ENCODE measurements around the gene MME. TPM values are rescaled to one million over a fixed set of nuclear protein-coding genes. Genes with fewer than 3 reads are reported as not detected.

MME gene
- total RNA-seq, 1 donor from 2014 or later = 65.8 TPM

DNA sequence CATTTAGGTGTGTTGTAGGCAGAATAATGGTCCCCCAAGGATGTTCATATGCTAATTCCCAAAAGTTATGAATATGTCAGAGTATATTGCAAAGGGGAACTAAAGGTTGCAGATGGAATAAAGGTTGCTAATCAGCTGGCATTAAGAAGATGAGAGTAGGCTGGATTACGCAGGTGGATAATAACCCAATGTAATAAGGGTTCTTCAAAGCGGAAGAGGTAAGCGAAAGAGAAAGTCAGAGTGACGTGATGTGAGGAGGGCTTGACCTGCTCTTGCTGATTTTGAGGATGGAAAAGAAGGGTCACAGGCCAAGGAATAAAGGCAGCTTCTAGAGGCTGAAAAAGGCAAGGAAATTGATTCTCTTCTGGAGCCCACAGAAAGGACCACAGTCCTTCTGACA is 109.4 kb downstream of the MME start:
- Mint-ChIP-seq H3K36me3 (no peaks in the 10 kb centered on the region), H3K4me3 (no peak overlapping the region), H3K4me1 (ENCODE audit: unreplicated experiment) (no peaks in the 10 kb centered on the region), H3K9me3 (no peaks in the 10 kb centered on the region), H3K27ac (no peak overlapping the region), H3K27me3 (no peaks in the 10 kb centered on the region)
- no peak for DNase-seq (ENCODE audit: extremely low spot score, unreplicated experiment)
- TF ChIP-seq, protein P1, sequence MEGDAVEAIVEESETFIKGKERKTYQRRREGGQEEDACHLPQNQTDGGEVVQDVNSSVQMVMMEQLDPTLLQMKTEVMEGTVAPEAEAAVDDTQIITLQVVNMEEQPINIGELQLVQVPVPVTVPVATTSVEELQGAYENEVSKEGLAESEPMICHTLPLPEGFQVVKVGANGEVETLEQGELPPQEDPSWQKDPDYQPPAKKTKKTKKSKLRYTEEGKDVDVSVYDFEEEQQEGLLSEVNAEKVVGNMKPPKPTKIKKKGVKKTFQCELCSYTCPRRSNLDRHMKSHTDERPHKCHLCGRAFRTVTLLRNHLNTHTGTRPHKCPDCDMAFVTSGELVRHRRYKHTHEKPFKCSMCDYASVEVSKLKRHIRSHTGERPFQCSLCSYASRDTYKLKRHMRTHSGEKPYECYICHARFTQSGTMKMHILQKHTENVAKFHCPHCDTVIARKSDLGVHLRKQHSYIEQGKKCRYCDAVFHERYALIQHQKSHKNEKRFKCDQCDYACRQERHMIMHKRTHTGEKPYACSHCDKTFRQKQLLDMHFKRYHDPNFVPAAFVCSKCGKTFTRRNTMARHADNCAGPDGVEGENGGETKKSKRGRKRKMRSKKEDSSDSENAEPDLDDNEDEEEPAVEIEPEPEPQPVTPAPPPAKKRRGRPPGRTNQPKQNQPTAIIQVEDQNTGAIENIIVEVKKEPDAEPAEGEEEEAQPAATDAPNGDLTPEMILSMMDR (conservative IDR thresholded peaks at IDR 0.05) = no peak

DNA sequence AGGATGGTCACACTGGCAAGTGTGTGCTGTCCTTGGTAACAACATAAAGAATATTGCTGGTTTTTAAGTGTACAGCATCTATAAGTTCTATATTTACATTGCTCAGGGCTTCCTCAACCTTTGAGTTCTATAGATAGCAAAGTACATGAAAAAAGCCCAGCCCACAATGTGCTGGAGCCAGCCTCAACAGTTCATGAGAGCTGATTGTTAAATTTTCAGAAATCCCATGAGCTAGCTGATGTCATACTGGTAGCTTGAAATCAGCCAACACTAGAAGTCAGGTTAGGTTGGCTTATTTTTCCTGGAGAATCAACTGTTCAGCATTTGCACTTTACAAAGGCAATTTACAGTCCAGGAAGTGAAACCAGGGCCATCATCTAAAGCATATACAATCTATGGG is 110.6 kb downstream of the MME start:
- H3K36me3 Mint-ChIP-seq = no peaks in the 10 kb centered on the region
- H3K27ac Mint-ChIP-seq = no peak overlapping the region
- H3K27me3 Mint-ChIP-seq = no peaks in the 10 kb centered on the region
- TF ChIP-seq, protein P1 (conservative IDR thresholded peaks at IDR 0.05) = no peak
- H3K4me1 Mint-ChIP-seq (ENCODE audit: unreplicated experiment) = no peaks in the 10 kb centered on the region
- H3K9me3 Mint-ChIP-seq = no peaks in the 10 kb centered on the region
- no peak for DNase-seq (ENCODE audit: extremely low spot score, unreplicated experiment)
- no peak overlapping the region for H3K4me3 Mint-ChIP-seq

DNA sequence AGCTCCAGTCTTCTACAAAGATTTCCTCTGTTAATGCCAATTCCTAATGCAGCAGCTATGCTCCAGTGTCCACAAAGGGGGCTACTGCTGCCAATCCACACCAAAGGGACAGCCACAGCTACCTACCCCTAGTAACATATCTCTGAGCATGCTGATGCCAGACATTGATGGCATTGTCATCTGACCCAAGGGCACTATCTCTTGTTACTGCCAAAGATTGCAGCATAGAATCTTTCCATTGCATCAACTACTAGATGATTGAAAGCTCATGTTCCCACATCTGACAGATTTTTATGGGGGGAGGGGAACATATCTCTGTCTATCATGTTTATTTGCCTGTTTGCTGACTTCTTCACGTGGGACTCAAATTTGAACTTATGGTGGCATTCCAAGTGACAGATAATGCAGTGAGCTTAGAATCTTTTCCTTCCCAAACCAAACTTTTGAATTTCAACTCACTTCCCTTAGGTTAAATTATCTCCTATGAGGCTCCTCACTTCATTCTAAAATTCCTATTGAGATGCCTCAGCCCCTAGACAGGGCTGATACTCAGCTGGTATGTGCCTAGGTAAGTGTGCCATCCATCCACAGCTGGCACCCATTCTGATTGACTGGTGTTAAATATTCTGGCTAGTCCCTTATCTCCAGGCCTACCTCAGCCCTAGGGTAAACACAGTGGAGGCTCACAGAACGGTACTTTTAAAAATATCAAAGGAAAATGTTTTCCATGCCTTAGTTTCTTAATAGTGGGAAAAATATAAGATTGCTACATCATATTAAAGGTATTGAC is 113.0 kb downstream of the MME start:
- no peaks in the 10 kb centered on the region for H3K27me3 Mint-ChIP-seq
- TF ChIP-seq, protein P1 (conservative IDR thresholded peaks at IDR 0.05) = no peak
- no peaks in the 10 kb centered on the region for H3K9me3 Mint-ChIP-seq
- DNase-seq (ENCODE audit: extremely low spot score, unreplicated experiment) = no peak
- H3K4me1 Mint-ChIP-seq (ENCODE audit: unreplicated experiment) = peaks cover 5% of the 10 kb centered on the region
- no peak overlapping the region for H3K4me3 Mint-ChIP-seq
- no peak overlapping the region for H3K27ac Mint-ChIP-seq
- H3K36me3 Mint-ChIP-seq = no peaks in the 10 kb centered on the region

DNA sequence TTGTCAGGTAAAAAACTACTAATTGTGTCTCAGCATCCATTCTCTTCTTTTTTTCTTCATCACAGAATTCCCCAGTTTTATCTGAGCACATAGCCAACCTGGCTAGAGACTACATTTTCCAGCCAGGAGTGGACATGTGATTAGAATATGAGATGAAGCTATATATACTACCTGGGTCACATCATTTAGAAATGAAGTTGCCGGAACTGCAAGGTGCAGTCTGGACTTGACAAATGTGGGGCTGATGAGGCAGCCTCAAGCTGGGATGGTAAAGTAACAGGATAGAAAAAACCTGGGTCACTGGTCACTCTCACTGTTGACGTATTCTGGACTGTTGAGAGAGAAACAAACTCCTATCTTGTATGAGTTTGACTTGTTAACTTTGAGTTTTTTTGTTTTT is 113.7 kb downstream of the MME start:
- Mint-ChIP-seq H3K27ac (no peak overlapping the region), H3K4me3 (no peak overlapping the region), H3K9me3 (no peaks in the 10 kb centered on the region), H3K27me3 (no peaks in the 10 kb centered on the region), H3K4me1 (ENCODE audit: unreplicated experiment) (peaks cover 5% of the 10 kb centered on the region), H3K36me3 (no peaks in the 10 kb centered on the region)
- TF ChIP-seq, protein P1 (conservative IDR thresholded peaks at IDR 0.05) = no peak
- DNase-seq (ENCODE audit: extremely low spot score, unreplicated experiment) = no peak

DNA sequence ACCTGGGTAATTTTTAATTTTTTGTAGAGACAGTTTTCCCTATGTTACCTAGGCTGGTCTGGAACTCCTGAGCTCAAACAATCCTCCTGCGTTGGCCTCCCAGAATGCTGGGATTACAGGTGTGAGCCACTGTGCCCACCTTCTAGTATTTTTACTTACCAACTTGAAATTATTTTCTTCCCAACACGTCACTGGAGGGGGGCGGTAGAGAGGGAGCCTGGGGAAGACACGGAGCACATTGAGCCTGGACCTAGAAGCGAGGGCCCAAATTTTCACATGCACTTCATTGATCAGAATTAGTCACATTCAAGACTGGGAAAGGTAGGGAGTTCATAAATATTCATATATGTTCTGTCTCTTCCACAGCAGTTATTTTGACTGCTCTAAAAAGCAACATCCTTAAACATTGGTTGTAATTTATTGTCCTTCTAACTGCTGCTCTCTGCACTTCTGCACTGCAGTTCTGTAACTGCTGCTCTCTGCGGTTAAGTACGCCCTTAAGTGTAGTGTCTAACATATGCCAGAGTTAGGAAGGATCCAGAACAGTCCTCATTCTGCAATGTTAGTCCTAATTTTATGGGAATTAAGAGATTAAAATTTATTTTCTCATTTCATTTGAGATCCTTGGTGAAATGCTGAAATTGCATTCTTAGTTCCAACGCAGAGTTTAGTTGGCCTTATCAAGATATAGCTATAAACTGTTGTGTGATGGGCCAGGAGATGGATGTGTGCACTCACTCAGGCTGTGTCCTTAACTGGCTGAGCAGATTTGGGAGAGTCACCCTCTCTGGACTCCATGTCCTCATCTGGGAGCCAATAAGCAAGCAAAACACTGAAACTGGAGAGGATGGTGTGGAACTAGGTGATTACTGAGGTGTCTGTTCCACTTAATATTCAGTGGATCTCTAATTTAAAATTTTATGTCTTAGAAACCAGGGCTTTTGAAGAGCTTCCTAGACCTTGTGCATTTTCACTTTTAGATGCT is 115.1 kb downstream of the MME start:
- DNase-seq (ENCODE audit: extremely low spot score, unreplicated experiment) = no peak
- Mint-ChIP-seq H3K4me3 (no peak overlapping the region), H3K27me3 (no peaks in the 10 kb centered on the region), H3K27ac (no peak overlapping the region), H3K9me3 (no peaks in the 10 kb centered on the region), H3K36me3 (no peaks in the 10 kb centered on the region), H3K4me1 (ENCODE audit: unreplicated experiment) (peaks cover 5% of the 10 kb centered on the region)
- TF ChIP-seq, protein P1 (conservative IDR thresholded peaks at IDR 0.05) = no peak
